Measurements from ENCODE around the gene SLC35G2.
"Not testable (repeated sequence)": the region's sequence is repeated elsewhere in the genome, so short reads cannot be mapped to it uniquely, and the experiment has no call there.

Gene SLC35G2

GRCh38 chr3:136900694-136901093 is 81.8 kb downstream of the SLC35G2 start:
- H3K23ac ChIP-seq (ENCODE audit: low read length); H4K8ac ChIP-seq (ENCODE audit: low read depth, low read length); H3K36me3 ChIP-seq (ENCODE audit: control insufficient read depth in 1 of 2, insufficient read depth in 2 of 2, low read length in 2 of 2); H2BK5ac ChIP-seq (ENCODE audit: low read depth, low read length, poor library complexity); H2AFZ ChIP-seq (ENCODE audit: insufficient read depth, low read length, poor library complexity); H3K4me2 ChIP-seq (ENCODE audit: low read length); H3K79me2 ChIP-seq (ENCODE audit: control insufficient read depth, insufficient read depth, low read length, poor library complexity); H3K4me3 ChIP-seq (ENCODE audit: low read depth, low read length); H3K4ac ChIP-seq (ENCODE audit: low read depth, low read length); H3K4me1 ChIP-seq (ENCODE audit: control insufficient read depth in 1 of 2, insufficient read depth in 2 of 2, low read length in 2 of 2); H4K91ac ChIP-seq (ENCODE audit: low read depth, low read length); H3K14ac ChIP-seq (ENCODE audit: low read length); DNase-seq; H2BK120ac ChIP-seq (ENCODE audit: insufficient read depth, low read length, poor library complexity); H2AK5ac ChIP-seq (ENCODE audit: low read length); H3K18ac ChIP-seq (ENCODE audit: low read length); H3K9me3 ChIP-seq (ENCODE audit: insufficient read depth, low read depth, low read length); H3K27me3 ChIP-seq (ENCODE audit: insufficient read depth, low read length); H3K79me1 ChIP-seq (ENCODE audit: low read length); H4K12ac ChIP-seq (ENCODE audit: low read depth, low read length); H3K27ac ChIP-seq (ENCODE audit: low read depth, low read length); H3K9ac ChIP-seq (ENCODE audit: low read length); H2BK12ac ChIP-seq (ENCODE audit: low read length): not testable (repeated sequence)
- no CpG with 5 or more reads among the region's 1 CpG for whole genome bisulfite sequencing (ENCODE audit: extremely low coverage, insufficient coverage, insufficient read length)

- Histone ChIP-seq H3K4ac (ENCODE audit: low read depth, low read length) (no peak overlapping the region), H3K36me3 (ENCODE audit: control insufficient read depth in 1 of 2, insufficient read depth in 2 of 2, low read length in 2 of 2) (peaks cover 2% of the 10 kb centered on the region in 2 experiments), H2AFZ (ENCODE audit: insufficient read depth, low read length, poor library complexity) (no peak overlapping the region), H2BK120ac (ENCODE audit: insufficient read depth, low read length, poor library complexity) (no peak overlapping the region), H3K4me2 (ENCODE audit: low read length) (no peak overlapping the region), H3K27me3 (ENCODE audit: insufficient read depth, low read length) (no peaks in the 10 kb centered on the region), H3K23ac (ENCODE audit: low read length) (no peak overlapping the region), H2BK12ac (ENCODE audit: low read length) (no peak overlapping the region), H3K18ac (ENCODE audit: low read length) (no peak overlapping the region), H4K8ac (ENCODE audit: low read depth, low read length) (no peak overlapping the region), H3K9me3 (ENCODE audit: insufficient read depth, low read depth, low read length) (no peaks in the 10 kb centered on the region), H3K14ac (ENCODE audit: low read length) (no peak overlapping the region), H3K4me3 (ENCODE audit: low read depth, low read length) (no peak overlapping the region), H3K27ac (ENCODE audit: low read depth, low read length) (no peak overlapping the region), H3K79me1 (ENCODE audit: low read length) (no peaks in the 10 kb centered on the region), H2BK5ac (ENCODE audit: low read depth, low read length, poor library complexity) (no peak overlapping the region), H4K12ac (ENCODE audit: low read depth, low read length) (no peak overlapping the region), H3K79me2 (ENCODE audit: control insufficient read depth, insufficient read depth, low read length, poor library complexity) (peaks cover 1% of the 10 kb centered on the region), H3K9ac (ENCODE audit: low read length) (no peak overlapping the region), H4K91ac (ENCODE audit: low read depth, low read length) (no peak overlapping the region), H2AK5ac (ENCODE audit: low read length) (no peak overlapping the region), H3K4me1 (ENCODE audit: control insufficient read depth in 1 of 2, insufficient read depth in 2 of 2, low read length in 2 of 2) (peaks cover 1 to 3% of the 10 kb centered on the region in 2 experiments)
- no peak for DNase-seq
- no CpG with 5 or more reads among the region's 3 CpGs for WGBS (ENCODE audit: extremely low coverage, insufficient coverage, insufficient read length)
Observed at GRCh38 chr3:136901391-136901790, 82.5 kb downstream of the SLC35G2 start.

DNA sequence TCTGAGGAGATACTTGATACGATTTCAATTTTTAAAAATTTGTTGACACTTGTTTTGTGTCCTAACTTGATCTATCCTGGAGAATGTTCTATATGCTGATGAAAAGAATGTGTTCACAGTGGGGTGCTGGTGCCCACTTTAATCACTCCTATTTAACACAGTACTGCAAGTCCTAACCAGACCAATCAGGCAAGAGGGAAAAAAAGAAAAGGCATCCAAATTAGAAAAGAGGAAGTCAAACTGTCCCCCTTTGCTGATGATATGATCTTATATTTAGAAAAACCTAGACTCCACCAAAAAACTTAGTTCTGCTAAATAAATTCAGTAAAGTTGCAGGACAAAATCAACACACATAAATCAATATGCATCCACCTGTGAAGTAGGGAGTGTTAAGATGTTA is 83.6 kb downstream of the SLC35G2 start:
- no CpG with 5 or more reads among the region's 1 CpG for WGBS (ENCODE audit: extremely low coverage, insufficient coverage, insufficient read length)
- not testable (repeated sequence) for H4K91ac ChIP-seq (ENCODE audit: low read depth, low read length); H3K4ac ChIP-seq (ENCODE audit: low read depth, low read length)

DNA sequence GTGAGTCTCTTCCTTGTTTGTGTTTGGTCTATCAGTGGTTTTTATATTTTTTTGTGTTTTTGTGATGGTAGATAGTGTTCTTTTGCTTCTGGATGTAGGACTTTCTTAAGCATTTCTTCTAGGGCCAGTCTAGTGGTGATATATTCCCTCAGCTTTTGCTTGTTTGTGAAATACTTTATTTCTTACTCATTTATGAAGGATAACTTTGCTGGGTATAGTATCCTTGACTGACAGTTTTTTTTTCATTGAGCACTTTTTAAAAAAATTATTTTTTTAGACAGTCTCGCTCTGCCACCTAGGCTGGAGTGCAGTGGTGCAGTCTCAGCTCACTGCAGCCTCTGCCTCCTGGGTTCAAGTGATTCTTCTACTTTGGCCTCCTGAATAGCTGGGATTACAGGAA is 85.0 kb downstream of the SLC35G2 start:
- Histone ChIP-seq H4K91ac (ENCODE audit: low read depth, low read length) (no peak overlapping the region), H3K4me3 (ENCODE audit: low read depth, low read length) (no peak overlapping the region), H2BK5ac (ENCODE audit: low read depth, low read length, poor library complexity) (no peak overlapping the region), H3K14ac (ENCODE audit: low read length) (no peak overlapping the region), H3K4me1 (ENCODE audit: control insufficient read depth in 1 of 2, insufficient read depth in 2 of 2, low read length in 2 of 2) (peaks cover 4 to 7% of the 10 kb centered on the region in 2 experiments), H2BK120ac (ENCODE audit: insufficient read depth, low read length, poor library complexity) (no peak overlapping the region), H3K18ac (ENCODE audit: low read length) (no peak overlapping the region), H3K36me3 (ENCODE audit: control insufficient read depth in 1 of 2, insufficient read depth in 2 of 2, low read length in 2 of 2) (peaks cover 0 to 2% of the 10 kb centered on the region in 2 experiments), H3K4me2 (ENCODE audit: low read length) (no peak overlapping the region), H3K9ac (ENCODE audit: low read length) (no peak overlapping the region), H2BK12ac (ENCODE audit: low read length) (no peak overlapping the region), H2AFZ (ENCODE audit: insufficient read depth, low read length, poor library complexity) (no peak overlapping the region), H3K4ac (ENCODE audit: low read depth, low read length) (no peak overlapping the region), H3K79me1 (ENCODE audit: low read length) (no peaks in the 10 kb centered on the region), H4K8ac (ENCODE audit: low read depth, low read length) (no peak overlapping the region), H2AK5ac (ENCODE audit: low read length) (no peak overlapping the region), H3K27ac (ENCODE audit: low read depth, low read length) (no peak overlapping the region), H3K9me3 (ENCODE audit: insufficient read depth, low read depth, low read length) (no peaks in the 10 kb centered on the region), H4K12ac (ENCODE audit: low read depth, low read length) (no peak overlapping the region), H3K79me2 (ENCODE audit: control insufficient read depth, insufficient read depth, low read length, poor library complexity) (peaks cover 4% of the 10 kb centered on the region), H3K23ac (ENCODE audit: low read length) (no peak overlapping the region), H3K27me3 (ENCODE audit: insufficient read depth, low read length) (no peaks in the 10 kb centered on the region)
- WGBS (ENCODE audit: extremely low coverage, insufficient coverage, insufficient read length), result no CpG with 5 or more reads among the region's 1 CpG
- no peak for DNase-seq

More for the DNA sequence above, 83.6 kb downstream of the SLC35G2 start:
- H2AFZ ChIP-seq (ENCODE audit: insufficient read depth, low read length, poor library complexity); H3K18ac ChIP-seq (ENCODE audit: low read length); H3K36me3 ChIP-seq (ENCODE audit: control insufficient read depth in 1 of 2, insufficient read depth in 2 of 2, low read length in 2 of 2); H3K79me1 ChIP-seq (ENCODE audit: low read length); H3K27me3 ChIP-seq (ENCODE audit: insufficient read depth, low read length); H3K27ac ChIP-seq (ENCODE audit: low read depth, low read length); H2BK12ac ChIP-seq (ENCODE audit: low read length); H3K23ac ChIP-seq (ENCODE audit: low read length); H3K9me3 ChIP-seq (ENCODE audit: insufficient read depth, low read depth, low read length); H3K4me1 ChIP-seq (ENCODE audit: control insufficient read depth in 1 of 2, insufficient read depth in 2 of 2, low read length in 2 of 2); H3K9ac ChIP-seq (ENCODE audit: low read length); H2BK5ac ChIP-seq (ENCODE audit: low read depth, low read length, poor library complexity); H4K12ac ChIP-seq (ENCODE audit: low read depth, low read length); H2AK5ac ChIP-seq (ENCODE audit: low read length); H2BK120ac ChIP-seq (ENCODE audit: insufficient read depth, low read length, poor library complexity); H3K79me2 ChIP-seq (ENCODE audit: control insufficient read depth, insufficient read depth, low read length, poor library complexity); H3K14ac ChIP-seq (ENCODE audit: low read length); H3K4me3 ChIP-seq (ENCODE audit: low read depth, low read length); DNase-seq; H4K8ac ChIP-seq (ENCODE audit: low read depth, low read length); H3K4me2 ChIP-seq (ENCODE audit: low read length): not testable (repeated sequence)

Data from trophoblast cell (in vitro differentiated cells and primary cell).